ENCODE data around the gene PSMD7. TPM values are rescaled to one million over a fixed set of nuclear protein-coding genes. Genes with fewer than 3 reads are reported as not detected.

The PSMD7 gene
- total RNA-seq, 4 donors from 2014 or later: 62.2 to 100 (median 74.1) TPM

GRCh38 chr16:74322301-74322710, 25.7 kb downstream of the PSMD7 start:
- TF ChIP-seq CTCF (IDR thresholded peaks at IDR 0.05; ENCODE audit: low read depth): no peak

DNA sequence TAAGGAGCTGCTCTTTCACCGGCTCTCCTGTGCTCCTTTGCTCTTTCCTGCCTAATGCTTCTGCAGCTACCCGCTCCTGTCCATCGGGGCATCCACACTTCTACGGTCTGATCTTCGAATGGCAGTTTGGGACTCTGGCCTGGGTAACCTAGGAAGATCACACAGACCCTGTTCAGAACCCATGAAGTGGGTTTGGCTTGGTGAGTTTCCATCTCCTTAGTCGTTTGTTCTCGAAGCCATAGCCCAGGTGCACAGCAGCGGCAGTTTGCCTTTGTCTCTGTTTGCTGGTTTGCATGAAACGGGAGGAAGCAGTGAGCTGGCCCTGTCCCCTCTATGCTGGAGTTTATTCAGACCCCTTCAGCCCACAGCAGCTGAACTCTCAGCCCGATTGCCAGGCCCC, 29.0 kb downstream of the PSMD7 start:
- TF ChIP-seq CTCF (IDR thresholded peaks at IDR 0.05; ENCODE audit: low read depth): no peak

Other genes with a start within 250 kb of the PSMD7 start
- gene NPIPB15, start 79.5 kb downstream of the PSMD7 start, total RNA-seq: 1 to 10 TPM in 3 of 4 donors, not detected in 1; 2.2 to 6.0 (median 5.4) TPM
- gene CLEC18B, start 124.7 kb downstream of the PSMD7 start, total RNA-seq: under 1 TPM in 1 of 4 donors, not detected in 3; 0.51 TPM

Data from subcutaneous adipose tissue (tissue), 4 donors.